ENCODE results near the gene BATF.

- TF ChIP-seq POLR2AphosphoS5 (IDR thresholded peaks at IDR 0.05; ENCODE audit: low read depth, low read length) (no peak), SIN3A (IDR thresholded peaks at IDR 0.05; ENCODE audit: borderline replicate concordance, insufficient read depth, low read length) (no peak), TAF1 (IDR thresholded peaks at IDR 0.05; ENCODE audit: borderline replicate concordance, insufficient read depth, low read length) (no peak)
Measured at GRCh38 chr14:75568791-75569190, 46.5 kb downstream of the BATF start.

Data from PFSK-1 (cell line).